ENCODE measurements around the gene FAM200B. TPM values are rescaled to one million over a fixed set of nuclear protein-coding genes. Genes with fewer than 3 reads are reported as not detected.
"Not testable (repeated sequence)": the region's sequence is repeated elsewhere in the genome, so short reads cannot be mapped to it uniquely, and the experiment has no call there.

Gene FAM200B
- total RNA-seq, 1 donor = 30.1 TPM

DNA sequence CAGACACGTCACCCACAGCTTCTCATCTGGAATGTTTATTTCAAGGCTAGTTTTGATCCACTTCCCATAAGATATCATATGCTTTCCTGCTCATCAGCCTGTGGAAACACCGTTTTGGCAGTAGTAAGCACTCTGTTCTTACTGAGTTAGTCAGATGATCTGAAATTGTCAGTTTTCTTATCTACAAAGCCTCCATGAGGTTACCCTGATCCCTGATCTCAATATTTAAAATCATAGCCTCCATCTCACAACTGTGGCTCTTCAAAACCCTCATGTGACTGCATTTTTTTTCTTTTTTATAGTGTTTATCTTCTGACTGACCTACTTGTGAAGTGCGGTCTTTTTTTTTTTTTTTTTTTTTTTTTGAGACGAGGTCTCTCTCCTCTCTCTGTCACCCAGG, 44.0 kb downstream of the FAM200B start:
- H3K9me3 ChIP-seq (ENCODE audit: low read depth, low read length) = no peaks in the 10 kb centered on the region
- no peak overlapping the region for H3K4me3 ChIP-seq (ENCODE audit: low read length)
- no peaks in the 10 kb centered on the region for H3K27me3 ChIP-seq (ENCODE audit: insufficient read depth, low read length)
- peaks cover 7% of the 10 kb centered on the region for H3K4me1 ChIP-seq (ENCODE audit: insufficient read depth, low read length)

- no peaks in the 10 kb centered on the region for H3K4me1 ChIP-seq (ENCODE audit: insufficient read depth, low read length)
- H3K27me3 ChIP-seq (ENCODE audit: insufficient read depth, low read length) = no peaks in the 10 kb centered on the region
- no peak overlapping the region for H3K4me3 ChIP-seq (ENCODE audit: low read length)
- no peaks in the 10 kb centered on the region for H3K9me3 ChIP-seq (ENCODE audit: low read depth, low read length)
These were observed 48.4 kb downstream of the FAM200B start for GRCh38 chr4:15729910-15730533.

DNA sequence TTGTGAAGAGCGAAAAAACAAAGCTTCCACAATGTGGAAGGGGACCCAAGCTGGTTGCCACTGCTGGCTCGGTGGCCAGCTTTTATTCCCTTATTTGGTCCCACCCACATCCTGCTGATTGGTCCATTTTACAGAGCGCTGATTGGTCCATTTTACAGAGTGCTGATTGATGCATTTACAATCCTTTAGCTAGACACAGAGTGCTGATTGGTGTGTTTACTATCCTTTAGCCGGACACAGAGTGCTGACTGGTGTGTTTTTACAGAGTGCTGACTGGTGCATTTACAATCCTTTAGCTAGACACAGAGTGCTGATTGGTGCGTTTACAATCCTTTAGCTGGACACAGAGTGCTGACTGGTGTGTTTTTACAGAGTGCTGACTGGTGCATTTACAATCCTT, 51.4 kb downstream of the FAM200B start:
- H3K4me1 ChIP-seq (ENCODE audit: insufficient read depth, low read length); H3K4me3 ChIP-seq (ENCODE audit: low read length); H3K9me3 ChIP-seq (ENCODE audit: low read depth, low read length); H3K27me3 ChIP-seq (ENCODE audit: insufficient read depth, low read length): not testable (repeated sequence)

DNA sequence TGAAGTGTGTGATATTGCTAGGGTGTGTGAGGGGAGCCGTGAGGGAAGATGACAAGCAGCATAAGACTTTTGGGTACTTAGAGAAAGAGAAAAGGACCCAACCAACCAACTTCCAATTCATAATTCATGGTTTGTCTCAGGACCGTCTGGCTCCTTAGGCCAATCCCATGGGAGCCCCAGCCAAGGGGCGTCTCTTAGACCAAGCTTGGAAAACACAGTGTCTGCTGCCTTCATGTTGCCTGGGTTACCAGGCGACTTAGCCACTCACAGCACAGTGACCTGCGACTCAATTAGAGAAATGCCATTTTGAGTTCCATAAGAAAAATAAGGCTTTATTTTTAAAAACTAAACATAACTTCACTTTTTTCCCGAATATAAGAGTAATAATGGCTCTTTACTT, 53.9 kb downstream of the FAM200B start:
- Histone ChIP-seq H3K4me3 (ENCODE audit: low read length) (no peak overlapping the region), H3K9me3 (ENCODE audit: low read depth, low read length) (no peaks in the 10 kb centered on the region), H3K27me3 (ENCODE audit: insufficient read depth, low read length) (no peaks in the 10 kb centered on the region), H3K4me1 (ENCODE audit: insufficient read depth, low read length) (no peaks in the 10 kb centered on the region)

DNA sequence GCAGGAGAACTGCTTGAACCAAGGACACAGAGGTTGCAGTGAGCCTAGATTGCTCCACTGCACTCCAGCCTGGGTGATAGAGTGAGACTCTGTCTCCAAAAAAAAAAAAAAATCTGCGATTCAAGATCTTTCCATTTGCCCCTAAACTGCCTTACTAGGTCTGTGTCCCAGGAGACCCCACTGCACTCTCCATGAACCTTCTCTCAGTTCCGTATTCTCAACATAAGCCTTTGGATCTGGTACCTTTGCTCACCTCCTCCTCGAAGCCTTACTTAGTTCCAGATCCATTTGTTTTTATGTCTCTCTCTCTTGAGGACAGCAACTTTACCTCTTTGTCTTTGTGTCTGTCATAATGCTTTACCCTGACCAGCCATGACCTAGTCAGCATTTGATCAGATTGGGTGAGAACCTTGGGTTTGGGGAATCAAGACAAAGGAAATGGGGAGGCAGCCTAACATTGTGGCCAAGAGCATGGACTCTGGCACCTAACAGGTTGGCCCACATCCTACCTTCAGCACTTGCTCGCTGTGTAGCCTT, 55.0 kb downstream of the FAM200B start:
- H3K4me1 ChIP-seq (ENCODE audit: insufficient read depth, low read length) = no peaks in the 10 kb centered on the region
- no peaks in the 10 kb centered on the region for H3K27me3 ChIP-seq (ENCODE audit: insufficient read depth, low read length)
- no peaks in the 10 kb centered on the region for H3K9me3 ChIP-seq (ENCODE audit: low read depth, low read length)
- no peak overlapping the region for H3K4me3 ChIP-seq (ENCODE audit: low read length)

DNA sequence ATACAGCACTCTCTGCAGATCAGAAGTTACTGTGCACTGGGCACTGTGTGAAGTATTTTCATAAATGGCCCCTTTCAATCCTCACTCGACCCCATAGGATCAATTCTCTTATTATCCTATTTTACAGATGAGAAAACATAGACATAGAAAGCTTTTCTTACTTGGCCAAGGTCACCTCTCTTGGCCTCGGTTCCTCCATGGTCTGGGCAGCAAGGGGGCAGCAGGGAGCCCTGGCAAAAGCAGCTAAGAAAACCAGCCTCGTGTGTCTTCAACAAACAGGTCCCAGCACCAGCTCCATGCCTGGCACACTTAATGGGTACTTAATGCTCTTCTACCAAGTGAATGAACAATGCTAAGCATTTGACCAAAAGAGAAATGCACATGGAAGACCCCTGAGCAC, 55.6 kb downstream of the FAM200B start:
- H3K4me1 ChIP-seq (ENCODE audit: insufficient read depth, low read length) = no peaks in the 10 kb centered on the region
- no peak overlapping the region for H3K4me3 ChIP-seq (ENCODE audit: low read length)
- no peaks in the 10 kb centered on the region for H3K27me3 ChIP-seq (ENCODE audit: insufficient read depth, low read length)
- H3K9me3 ChIP-seq (ENCODE audit: low read depth, low read length) = no peaks in the 10 kb centered on the region

DNA sequence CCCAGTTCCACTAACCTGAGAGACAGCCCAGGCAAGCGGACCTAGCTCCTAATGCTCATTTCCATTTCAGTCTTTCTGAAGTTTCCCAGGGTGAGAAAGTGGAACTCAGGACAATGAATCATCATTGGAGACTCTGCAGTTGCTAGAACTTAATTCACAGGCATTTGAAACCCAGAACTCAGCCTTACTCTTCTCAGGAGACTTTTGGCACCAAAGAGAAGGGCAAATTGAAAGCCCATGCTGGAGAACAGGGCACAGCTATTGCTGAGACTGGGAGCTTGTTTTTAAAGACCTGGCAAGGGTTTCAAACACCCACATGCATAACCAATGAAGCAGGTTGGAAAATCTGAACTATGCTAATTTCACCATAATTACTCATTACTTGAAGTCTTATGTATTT, 57.2 kb downstream of the FAM200B start:
- Histone ChIP-seq H3K4me3 (ENCODE audit: low read length) (no peak overlapping the region), H3K4me1 (ENCODE audit: insufficient read depth, low read length) (no peaks in the 10 kb centered on the region), H3K27me3 (ENCODE audit: insufficient read depth, low read length) (no peaks in the 10 kb centered on the region), H3K9me3 (ENCODE audit: low read depth, low read length) (no peaks in the 10 kb centered on the region)

Other genes starting within 250 kb of the FAM200B start
- 0.63 TPM for gene CC2D2A, start 211.9 kb upstream of the FAM200B start, total RNA-seq
- gene FBXL5, start 26.5 kb upstream of the FAM200B start, total RNA-seq = 245 TPM
- 76.4 TPM for gene BST1, start 21.2 kb downstream of the FAM200B start, total RNA-seq
- 7.5 TPM for gene CD38, start 96.5 kb downstream of the FAM200B start, total RNA-seq

Data from mononuclear cell (primary cell).